Measurements from ENCODE around the gene CTNND2.

Gene CTNND2

DNA sequence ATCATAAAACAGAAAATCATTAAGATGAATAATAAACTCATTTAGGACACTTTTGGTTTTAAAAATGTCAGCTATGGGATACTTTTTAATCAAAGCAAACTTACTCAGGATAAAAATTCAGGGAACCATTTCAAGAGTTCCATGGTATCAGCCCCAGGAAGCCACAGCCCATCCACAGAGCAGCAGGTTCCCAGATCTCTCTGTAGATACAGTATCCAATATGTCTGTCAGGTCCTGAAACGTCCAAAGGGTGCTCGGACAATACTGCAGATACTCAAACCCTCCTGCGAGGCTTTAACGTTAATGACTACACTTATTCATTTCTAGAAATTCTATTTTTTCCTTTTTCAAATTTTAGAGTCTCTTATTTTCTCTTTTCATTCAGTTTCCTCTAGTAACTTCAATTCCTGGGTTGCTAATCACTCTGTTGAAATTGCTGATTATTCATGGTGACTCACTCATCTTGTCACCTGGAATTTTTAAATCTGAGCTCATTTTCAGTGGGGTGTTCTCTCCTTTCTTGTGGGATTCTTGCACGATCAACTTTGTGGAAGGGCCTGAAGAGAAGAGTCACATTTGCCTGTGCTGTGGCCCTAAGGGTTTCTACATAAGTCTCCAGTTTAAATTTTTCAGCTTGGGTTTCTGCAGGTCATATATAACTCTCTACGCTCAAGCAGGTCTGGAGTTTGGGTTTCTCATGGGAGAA, 435.8 kb downstream of the CTNND2 start:
- H3K4me3 ChIP-seq (ENCODE audit: insufficient read depth, low read depth, low read length) = no peak overlapping the region
- H3K27ac ChIP-seq (ENCODE audit: insufficient read depth, low read depth, low read length, poor library complexity, severe bottlenecking) = no peak overlapping the region
- H3K4me1 ChIP-seq (ENCODE audit: control insufficient read depth, insufficient read depth, low read length) = no peaks in the 10 kb centered on the region
- no peaks in the 10 kb centered on the region for H3K9me3 ChIP-seq (ENCODE audit: control insufficient read depth, low read length)
- no peaks in the 10 kb centered on the region for H3K27me3 ChIP-seq (ENCODE audit: control insufficient read depth, insufficient read depth, low read length, poor library complexity, severe bottlenecking)
- WGBS, 2 experiments = 92 to 95% methylated on average over 6 of the region's 6 CpGs
- no peaks in the 10 kb centered on the region for H3K36me3 ChIP-seq (ENCODE audit: control insufficient read depth, insufficient read depth, low read length)

DNA sequence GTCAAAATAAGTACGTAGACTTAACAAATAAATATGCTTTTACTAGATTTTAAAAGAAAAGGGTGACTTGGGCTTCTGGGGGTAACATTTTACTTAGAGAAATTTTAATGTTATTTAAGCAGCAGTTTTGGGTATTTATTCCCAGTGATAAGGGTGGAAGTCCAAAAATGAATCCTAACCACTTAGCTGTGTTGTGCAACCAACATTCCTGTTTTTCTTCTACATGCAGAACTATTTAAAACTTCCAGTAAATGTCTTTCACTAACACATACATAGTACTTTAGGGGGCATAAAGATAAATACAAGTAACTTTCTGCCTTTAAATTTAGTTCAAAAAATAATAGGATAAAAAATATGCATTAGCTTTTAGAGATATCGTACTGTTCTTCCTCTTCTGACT, 436.7 kb downstream of the CTNND2 start:
- 95% methylated on average over 2 of the region's 2 CpGs; no CpG with 5 or more reads in 1 of the 2 experiments for WGBS, 2 experiments
- Histone ChIP-seq H3K9me3 (ENCODE audit: control insufficient read depth, low read length) (no peaks in the 10 kb centered on the region), H3K36me3 (ENCODE audit: control insufficient read depth, insufficient read depth, low read length) (no peaks in the 10 kb centered on the region), H3K4me1 (ENCODE audit: control insufficient read depth, insufficient read depth, low read length) (no peaks in the 10 kb centered on the region), H3K27me3 (ENCODE audit: control insufficient read depth, insufficient read depth, low read length, poor library complexity, severe bottlenecking) (no peaks in the 10 kb centered on the region), H3K27ac (ENCODE audit: insufficient read depth, low read depth, low read length, poor library complexity, severe bottlenecking) (no peak overlapping the region), H3K4me3 (ENCODE audit: insufficient read depth, low read depth, low read length) (no peak overlapping the region)

DNA sequence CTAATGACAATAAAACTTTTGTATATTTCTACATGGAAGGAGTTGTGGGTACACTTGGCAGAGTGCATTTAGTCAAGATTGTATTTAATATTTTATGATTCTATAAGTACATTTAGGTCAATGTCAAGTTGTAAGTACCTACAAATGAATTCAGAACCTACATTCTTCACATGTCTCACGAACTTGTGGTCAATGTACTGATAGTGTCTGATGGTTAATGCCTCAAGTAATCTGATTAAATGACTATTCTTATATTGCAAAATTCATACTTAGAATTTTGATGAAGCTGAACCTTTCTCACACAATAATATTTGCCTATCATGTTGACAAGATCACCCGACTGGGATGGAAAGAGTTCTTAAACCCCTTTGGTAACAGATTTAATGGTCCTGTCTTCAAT, 444.5 kb downstream of the CTNND2 start:
- Histone ChIP-seq H3K27ac (ENCODE audit: insufficient read depth, low read depth, low read length, poor library complexity, severe bottlenecking) (no peak overlapping the region), H3K27me3 (ENCODE audit: control insufficient read depth, insufficient read depth, low read length, poor library complexity, severe bottlenecking) (no peaks in the 10 kb centered on the region), H3K9me3 (ENCODE audit: control insufficient read depth, low read length) (no peaks in the 10 kb centered on the region), H3K36me3 (ENCODE audit: control insufficient read depth, insufficient read depth, low read length) (no peaks in the 10 kb centered on the region), H3K4me3 (ENCODE audit: insufficient read depth, low read depth, low read length) (no peak overlapping the region), H3K4me1 (ENCODE audit: control insufficient read depth, insufficient read depth, low read length) (no peaks in the 10 kb centered on the region)
- 79 to 93% methylated on average over 1 to 2 of the region's 2 CpGs for WGBS, 2 experiments

DNA sequence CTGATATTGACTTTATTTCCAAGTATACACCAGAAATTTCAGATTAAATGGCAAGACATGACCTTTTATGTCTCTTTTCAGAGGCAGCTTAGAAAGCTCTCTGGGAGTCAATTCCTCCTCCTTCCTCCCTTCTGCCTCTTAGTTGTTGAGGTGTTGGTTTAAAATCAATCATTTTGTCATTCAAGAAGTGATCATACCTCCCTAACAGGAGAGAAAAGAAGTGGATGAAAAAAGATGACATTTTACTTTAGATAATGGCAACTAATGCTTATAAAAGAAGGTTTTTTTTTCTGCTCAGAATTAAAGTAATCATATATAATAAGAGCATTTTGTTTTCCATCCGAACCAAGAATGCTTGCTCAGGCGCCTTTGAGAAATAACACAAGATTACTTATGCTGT, 448.7 kb downstream of the CTNND2 start:
- no peaks in the 10 kb centered on the region for H3K27me3 ChIP-seq (ENCODE audit: control insufficient read depth, insufficient read depth, low read length, poor library complexity, severe bottlenecking)
- no peaks in the 10 kb centered on the region for H3K36me3 ChIP-seq (ENCODE audit: control insufficient read depth, insufficient read depth, low read length)
- no peak overlapping the region for H3K4me3 ChIP-seq (ENCODE audit: insufficient read depth, low read depth, low read length)
- no peak overlapping the region for H3K27ac ChIP-seq (ENCODE audit: insufficient read depth, low read depth, low read length, poor library complexity, severe bottlenecking)
- no peaks in the 10 kb centered on the region for H3K4me1 ChIP-seq (ENCODE audit: control insufficient read depth, insufficient read depth, low read length)
- WGBS, 2 experiments = 90% methylated on average over 2 of the region's 2 CpGs; no CpG with 5 or more reads in 1 of the 2 experiments
- no peaks in the 10 kb centered on the region for H3K9me3 ChIP-seq (ENCODE audit: control insufficient read depth, low read length)

DNA sequence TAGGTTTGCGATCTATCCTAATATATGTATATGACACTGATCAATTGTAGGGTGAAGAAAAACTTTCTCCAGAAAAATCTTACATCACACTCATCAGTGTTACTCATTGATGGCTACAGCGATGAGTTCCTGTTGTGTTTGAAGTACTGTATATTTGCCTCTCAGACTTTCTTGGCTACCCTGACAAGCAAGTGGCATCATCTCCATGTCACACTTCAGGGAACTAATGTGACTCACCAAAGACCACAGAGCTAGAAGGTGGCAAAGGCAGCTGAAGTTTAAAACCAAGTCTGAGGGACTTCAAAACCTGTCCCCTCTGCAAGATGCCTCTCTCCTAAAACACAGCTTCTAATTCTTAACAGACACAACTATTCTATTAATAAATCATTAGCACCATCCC, 451.4 kb downstream of the CTNND2 start:
- WGBS, 2 experiments = 100% methylated on average over 1 of the region's 2 CpGs; no CpG with 5 or more reads in 1 of the 2 experiments
- no peaks in the 10 kb centered on the region for H3K9me3 ChIP-seq (ENCODE audit: control insufficient read depth, low read length)
- H3K36me3 ChIP-seq (ENCODE audit: control insufficient read depth, insufficient read depth, low read length) = no peaks in the 10 kb centered on the region

DNA sequence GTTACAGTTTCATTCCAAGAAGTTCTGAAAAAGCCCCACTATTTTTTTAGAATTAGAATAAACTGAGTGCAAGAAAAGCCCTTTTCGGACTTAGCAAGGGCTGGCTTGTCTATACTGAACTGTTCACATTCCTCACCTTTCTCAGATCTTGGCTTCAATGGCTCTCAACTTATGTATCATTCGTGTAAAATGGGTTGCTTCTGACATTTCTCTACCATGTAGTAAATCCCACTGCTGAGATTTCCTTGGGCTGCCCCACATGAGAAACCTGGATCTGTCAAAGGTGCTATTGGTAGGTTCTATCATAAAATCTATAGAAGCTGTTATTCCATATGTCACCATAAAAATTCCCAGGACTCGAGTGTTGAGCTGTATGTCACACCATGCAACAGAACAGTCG, 454.3 kb downstream of the CTNND2 start:
- H3K9me3 ChIP-seq (ENCODE audit: control insufficient read depth, low read length) = no peaks in the 10 kb centered on the region
- H3K4me3 ChIP-seq (ENCODE audit: insufficient read depth, low read depth, low read length) = no peak overlapping the region
- H3K27me3 ChIP-seq (ENCODE audit: control insufficient read depth, insufficient read depth, low read length, poor library complexity, severe bottlenecking) = no peaks in the 10 kb centered on the region
- WGBS, 2 experiments = 86 to 95% methylated on average over 4 of the region's 4 CpGs
- H3K27ac ChIP-seq (ENCODE audit: insufficient read depth, low read depth, low read length, poor library complexity, severe bottlenecking) = no peak overlapping the region
- no peaks in the 10 kb centered on the region for H3K36me3 ChIP-seq (ENCODE audit: control insufficient read depth, insufficient read depth, low read length)
- peaks cover 3% of the 10 kb centered on the region for H3K4me1 ChIP-seq (ENCODE audit: control insufficient read depth, insufficient read depth, low read length)

More for the DNA sequence above, 451.4 kb downstream of the CTNND2 start:
- Histone ChIP-seq H3K4me1 (ENCODE audit: control insufficient read depth, insufficient read depth, low read length) (peaks cover 3% of the 10 kb centered on the region), H3K27ac (ENCODE audit: insufficient read depth, low read depth, low read length, poor library complexity, severe bottlenecking) (no peak overlapping the region), H3K4me3 (ENCODE audit: insufficient read depth, low read depth, low read length) (no peak overlapping the region), H3K27me3 (ENCODE audit: control insufficient read depth, insufficient read depth, low read length, poor library complexity, severe bottlenecking) (no peaks in the 10 kb centered on the region)

DNA sequence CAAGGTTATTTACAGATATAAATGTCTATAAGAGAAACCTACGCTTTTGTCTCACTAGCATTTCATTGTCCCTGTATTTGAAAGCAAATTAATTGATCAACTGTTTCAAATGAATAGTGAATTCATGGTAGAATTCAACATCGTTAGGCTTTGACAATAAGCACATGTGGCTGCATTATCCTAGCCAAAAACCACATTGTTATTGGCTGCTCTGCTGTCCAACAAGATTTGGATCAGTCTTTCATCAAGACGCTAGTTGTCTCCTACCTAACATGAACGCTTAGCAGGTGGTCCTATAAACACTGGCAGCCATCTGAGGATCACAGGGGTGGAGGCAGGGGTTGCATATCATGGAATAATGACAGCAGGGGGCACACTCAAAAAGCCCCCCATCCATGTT, 455.0 kb downstream of the CTNND2 start:
- Histone ChIP-seq H3K36me3 (ENCODE audit: control insufficient read depth, insufficient read depth, low read length) (no peaks in the 10 kb centered on the region), H3K27ac (ENCODE audit: insufficient read depth, low read depth, low read length, poor library complexity, severe bottlenecking) (no peak overlapping the region), H3K4me3 (ENCODE audit: insufficient read depth, low read depth, low read length) (no peak overlapping the region), H3K27me3 (ENCODE audit: control insufficient read depth, insufficient read depth, low read length, poor library complexity, severe bottlenecking) (no peaks in the 10 kb centered on the region), H3K4me1 (ENCODE audit: control insufficient read depth, insufficient read depth, low read length) (peaks cover 3% of the 10 kb centered on the region), H3K9me3 (ENCODE audit: control insufficient read depth, low read length) (no peaks in the 10 kb centered on the region)
- WGBS, 2 experiments = 57 to 64% methylated on average over 3 to 4 of the region's 4 CpGs

DNA sequence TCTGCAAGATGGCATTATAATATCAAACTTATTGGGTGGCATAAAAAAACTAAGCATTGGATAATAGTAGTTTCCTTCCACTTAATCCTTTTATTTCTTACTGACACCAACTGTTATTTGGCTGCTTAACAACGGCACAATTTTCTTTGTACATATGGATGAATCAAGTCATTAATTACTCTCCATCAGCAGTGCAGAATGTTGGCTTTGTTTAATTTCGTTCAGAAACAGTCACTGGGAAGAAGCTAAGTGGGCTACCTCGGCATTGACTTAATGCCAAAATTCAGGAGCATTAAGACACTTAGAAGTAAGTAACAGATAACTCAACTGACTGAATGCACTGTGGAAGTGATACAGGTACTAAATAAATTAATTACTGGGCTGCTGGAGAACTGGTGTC, 460.4 kb downstream of the CTNND2 start:
- H3K9me3 ChIP-seq (ENCODE audit: control insufficient read depth, low read length) = no peaks in the 10 kb centered on the region
- 86 to 98% methylated on average over 3 of the region's 3 CpGs for WGBS, 2 experiments
- H3K4me3 ChIP-seq (ENCODE audit: insufficient read depth, low read depth, low read length) = no peak overlapping the region
- H3K36me3 ChIP-seq (ENCODE audit: control insufficient read depth, insufficient read depth, low read length) = no peaks in the 10 kb centered on the region
- H3K27ac ChIP-seq (ENCODE audit: insufficient read depth, low read depth, low read length, poor library complexity, severe bottlenecking) = no peak overlapping the region
- H3K4me1 ChIP-seq (ENCODE audit: control insufficient read depth, insufficient read depth, low read length) = no peaks in the 10 kb centered on the region
- no peaks in the 10 kb centered on the region for H3K27me3 ChIP-seq (ENCODE audit: control insufficient read depth, insufficient read depth, low read length, poor library complexity, severe bottlenecking)

DNA sequence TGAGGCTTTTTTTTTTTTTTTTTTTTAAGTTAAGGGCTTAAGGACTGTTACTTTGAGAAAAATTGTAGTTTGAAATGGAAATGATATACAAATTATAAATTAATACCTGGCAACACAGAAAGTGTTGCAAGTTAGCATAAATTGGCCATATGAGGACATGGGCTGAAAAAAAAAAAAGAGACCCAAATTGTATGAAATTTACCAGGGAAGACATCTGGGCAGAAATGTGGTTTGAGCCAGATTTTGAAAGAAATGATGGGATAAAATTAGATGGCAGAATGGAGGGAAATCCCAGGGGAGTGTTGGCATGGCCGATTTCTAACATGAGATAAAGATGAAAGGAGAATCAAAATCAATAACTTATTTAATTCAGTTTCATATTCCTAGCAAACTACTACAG, 472.1 kb downstream of the CTNND2 start:
- Histone ChIP-seq H3K9me3 (ENCODE audit: control insufficient read depth, low read length) (no peaks in the 10 kb centered on the region), H3K4me3 (ENCODE audit: insufficient read depth, low read depth, low read length) (no peak overlapping the region), H3K36me3 (ENCODE audit: control insufficient read depth, insufficient read depth, low read length) (no peaks in the 10 kb centered on the region), H3K27me3 (ENCODE audit: control insufficient read depth, insufficient read depth, low read length, poor library complexity, severe bottlenecking) (no peaks in the 10 kb centered on the region), H3K27ac (ENCODE audit: insufficient read depth, low read depth, low read length, poor library complexity, severe bottlenecking) (no peak overlapping the region), H3K4me1 (ENCODE audit: control insufficient read depth, insufficient read depth, low read length) (no peaks in the 10 kb centered on the region)
- WGBS, 2 experiments = 89% methylated on average over 1 of the region's 1 CpG; no CpG with 5 or more reads in 1 of the 2 experiments

DNA sequence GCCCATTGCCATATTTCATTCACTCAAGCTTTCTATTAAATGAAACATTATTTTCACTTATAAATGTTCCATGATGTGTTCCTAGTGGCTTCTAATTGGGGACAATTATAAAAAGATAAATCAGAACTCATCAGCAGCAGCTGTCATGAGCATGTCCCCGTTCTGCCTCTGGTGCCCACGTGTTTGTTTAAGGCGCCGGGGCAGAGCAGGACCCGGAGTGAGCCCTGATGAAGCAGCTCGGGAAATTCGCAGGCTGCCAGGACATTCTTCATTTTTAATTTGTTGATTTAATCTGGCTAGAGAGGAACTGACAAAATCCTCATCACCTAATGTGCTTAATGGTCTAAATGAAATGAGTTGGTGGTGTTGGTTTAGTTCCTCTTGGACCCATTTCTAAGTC, 475.0 kb downstream of the CTNND2 start:
- 90 to 92% methylated on average over 7 of the region's 7 CpGs for WGBS, 2 experiments
- no peaks in the 10 kb centered on the region for H3K9me3 ChIP-seq (ENCODE audit: control insufficient read depth, low read length)
- H3K27me3 ChIP-seq (ENCODE audit: control insufficient read depth, insufficient read depth, low read length, poor library complexity, severe bottlenecking) = no peaks in the 10 kb centered on the region
- H3K4me3 ChIP-seq (ENCODE audit: insufficient read depth, low read depth, low read length) = no peak overlapping the region
- H3K4me1 ChIP-seq (ENCODE audit: control insufficient read depth, insufficient read depth, low read length) = no peaks in the 10 kb centered on the region
- no peak overlapping the region for H3K27ac ChIP-seq (ENCODE audit: insufficient read depth, low read depth, low read length, poor library complexity, severe bottlenecking)
- H3K36me3 ChIP-seq (ENCODE audit: control insufficient read depth, insufficient read depth, low read length) = no peaks in the 10 kb centered on the region
